HepG2 (cell line): ENCODE results near the gene WDR27.

ENCODE experiments used
- BORCS8-MEF2B ChIP-seq: sonication (generic); formaldehyde crosslinking; IDR thresholded peaks from 2 replicates; pipeline ENCODE4 v1.8.0; 2022; ENCODE audit warnings: mild to moderate bottlenecking, missing genetic modification reagents
- CTCF ChIP-seq: sonication (generic); formaldehyde crosslinking; IDR thresholded peaks from 2 replicates; pipeline ENCODE4 v1.5.0; 2020; ENCODE audit warnings: mild to moderate bottlenecking, missing genetic modification reagents, moderate library complexity
- ESRRA ChIP-seq: sonication (generic); formaldehyde crosslinking; IDR thresholded peaks from 2 replicates; pipeline ENCODE4 v1.5.1; 2020; ENCODE audit warnings: mild to moderate bottlenecking, low read depth, missing genetic modification reagents
- EZH2 ChIP-seq: conservative IDR thresholded peaks from 2 replicates; pipeline ENCODE4 v1.6.1; 2012; ENCODE audit warnings: mild to moderate bottlenecking, low read depth, low read length, moderate library complexity
- HOXD1 ChIP-seq: sonication (generic); formaldehyde crosslinking; IDR thresholded peaks from 2 replicates; pipeline ENCODE4 v1.5.0; 2020; ENCODE audit warnings: missing genetic modification reagents
- KAT8 ChIP-seq: IDR thresholded peaks from 2 replicates; pipeline ENCODE4 v1.6.1; 2016; ENCODE audit warnings: missing genetic modification reagents, missing compliant biosample characterization
- KLF15 ChIP-seq: sonication (generic); formaldehyde crosslinking; IDR thresholded peaks from 2 replicates; pipeline ENCODE4 v1.8.1; 2023; ENCODE audit warnings: borderline replicate concordance, mild to moderate bottlenecking, inconsistent platforms, missing genetic modification reagents, mixed read lengths
- MYC ChIP-seq: sonication (generic); formaldehyde crosslinking; IDR thresholded peaks from 2 replicates; pipeline ENCODE4 v1.9.0; 2021; ENCODE audit warnings: missing genetic modification reagents, borderline replicate concordance
- TCF7L2 ChIP-seq: IDR thresholded peaks from 2 replicates; pipeline ENCODE4 v1.6.1; 2011; ENCODE audit warnings: mild to moderate bottlenecking, low read depth, low read length, moderate library complexity
- ZNF30 ChIP-seq: sonication (generic); formaldehyde crosslinking; IDR thresholded peaks from 2 replicates; pipeline ENCODE4 v1.5.0; 2020; ENCODE audit warnings: mild to moderate bottlenecking, missing genetic modification reagents

GRCh38 chr6:169501128-169501527 is 200.7 kb downstream of the WDR27 start:
- no peak for TF ChIP-seq HOXD1 (CRISPR knock-in tag)
- TF ChIP-seq ESRRA (CRISPR knock-in tag): no peak
- TF ChIP-seq KLF15 (CRISPR knock-in tag): no peak
- no peak for TF ChIP-seq MYC
- TF ChIP-seq CTCF: no peak
- no peak for TF ChIP-seq BORCS8-MEF2B
- TF ChIP-seq TCF7L2: no peak
- TF ChIP-seq EZH2: no peak
- no peak for TF ChIP-seq KAT8 (CRISPR knock-in tag)
- TF ChIP-seq ZNF30: no peak
